HEK293 (cell line): Measurements from ENCODE around the gene ANP32A.

Source experiments
- GLI2 ChIP-seq: fragments of 450-650 bp; formaldehyde crosslinking; IDR thresholded peaks from 2 replicates; pipeline ENCODE4; 2017; ENCODE audit warnings: missing biosample characterization, missing genetic modification characterization, low read depth, borderline replicate concordance
- HOXA7 ChIP-seq: sonication (generic); formaldehyde crosslinking; IDR thresholded peaks from 2 replicates; pipeline ENCODE4 v1.8.1; 2022; ENCODE audit warnings: missing genetic modification reagents, borderline replicate concordance
- HOXC10 ChIP-seq: sonication (generic); formaldehyde crosslinking; IDR thresholded peaks from 2 replicates; pipeline ENCODE4 v1.8.1; 2023; ENCODE audit warnings: mild to moderate bottlenecking, missing genetic modification reagents
- KLF7 ChIP-seq: fragments of 450-650 bp; formaldehyde crosslinking; IDR thresholded peaks from 2 replicates; pipeline ENCODE4 v1.5.1; 2016; ENCODE audit warnings: missing biosample characterization, missing genetic modification characterization, borderline replicate concordance
- SCRT2 ChIP-seq: fragments of 450-650 bp; formaldehyde crosslinking; IDR thresholded peaks from 2 replicates; pipeline ENCODE4 v1.5.1; 2016; ENCODE audit warnings: missing biosample characterization, missing genetic modification characterization
- SETDB1 ChIP-seq: IDR thresholded peaks from one replicate; pipeline ENCODE4 v1.6.1; 2017; ENCODE audit warnings: mild to moderate bottlenecking, low read length, moderate library complexity, mixed read lengths; ENCODE audit not compliant: insufficient read length
- WT1 ChIP-seq: fragments of 450-650 bp; formaldehyde crosslinking; IDR thresholded peaks from 2 replicates; pipeline ENCODE4 v1.5.1; 2016; ENCODE audit warnings: missing biosample characterization, missing genetic modification characterization
- YY1 ChIP-seq: fragments of 450-650 bp; formaldehyde crosslinking; IDR thresholded peaks from 2 replicates; pipeline ENCODE4 v1.5.1; 2018; ENCODE audit warnings: missing biosample characterization, missing genetic modification characterization
- ZBTB17 ChIP-seq: fragments of 450-650 bp; formaldehyde crosslinking; IDR thresholded peaks from 2 replicates; pipeline ENCODE4 v1.5.1; 2016; ENCODE audit warnings: missing biosample characterization, missing genetic modification characterization
- ZFP3 ChIP-seq: fragments of 450-650 bp; formaldehyde crosslinking; IDR thresholded peaks from 2 replicates; pipeline ENCODE4 v1.5.1; 2016; ENCODE audit warnings: low read depth, missing biosample characterization, missing genetic modification characterization
- ZIC2 ChIP-seq: fragments of 450-650 bp; formaldehyde crosslinking; IDR thresholded peaks from 2 replicates; pipeline ENCODE4 v1.5.1; 2016; ENCODE audit warnings: missing biosample characterization, missing genetic modification characterization
- ZNF112 ChIP-seq: fragments of 450-650 bp; formaldehyde crosslinking; IDR thresholded peaks from 2 replicates; pipeline ENCODE4 v1.5.0; 2017; ENCODE audit warnings: missing biosample characterization, missing genetic modification characterization
- ZNF114 ChIP-seq: fragments of 450-650 bp; formaldehyde crosslinking; IDR thresholded peaks from 2 replicates; pipeline ENCODE4 v1.5.0; 2017; ENCODE audit warnings: missing biosample characterization, missing genetic modification characterization
- ZNF169 ChIP-seq: fragments of 450-650 bp; formaldehyde crosslinking; IDR thresholded peaks from 2 replicates; pipeline ENCODE4 v1.5.1; 2016; ENCODE audit warnings: missing biosample characterization, missing genetic modification characterization
- ZNF174 ChIP-seq: fragments of 450-650 bp; formaldehyde crosslinking; IDR thresholded peaks from 2 replicates; pipeline ENCODE4 v1.5.0; 2017; ENCODE audit warnings: missing biosample characterization, mild to moderate bottlenecking, missing genetic modification characterization
- ZNF2 ChIP-seq: fragments of 450-650 bp; formaldehyde crosslinking; IDR thresholded peaks from 2 replicates; pipeline ENCODE4 v1.5.1; 2016; ENCODE audit warnings: missing biosample characterization, missing genetic modification characterization
- ZNF266 ChIP-seq: fragments of 450-650 bp; formaldehyde crosslinking; IDR thresholded peaks from 2 replicates; pipeline ENCODE4 v1.5.1; 2016; ENCODE audit warnings: missing biosample characterization, missing genetic modification characterization, low read depth
- ZNF302 ChIP-seq: fragments of 450-650 bp; formaldehyde crosslinking; IDR thresholded peaks from 2 replicates; pipeline ENCODE4 v1.5.1; 2016; ENCODE audit warnings: missing biosample characterization, missing genetic modification characterization, low read depth
- ZNF324 ChIP-seq: fragments of 450-650 bp; formaldehyde crosslinking; IDR thresholded peaks from 2 replicates; pipeline ENCODE4 v1.5.1; 2016; ENCODE audit warnings: missing biosample characterization, missing genetic modification characterization
- ZNF354C ChIP-seq: fragments of 450-650 bp; formaldehyde crosslinking; IDR thresholded peaks from 2 replicates; pipeline ENCODE4 v1.5.1; 2016; ENCODE audit warnings: missing biosample characterization, missing genetic modification characterization, low read depth, borderline replicate concordance
- ZNF366 ChIP-seq: fragments of 450-650 bp; formaldehyde crosslinking; conservative IDR thresholded peaks from 2 replicates; pipeline ENCODE4 v1.5.1; 2016; ENCODE audit warnings: missing biosample characterization, missing genetic modification characterization
- ZNF501 ChIP-seq: fragments of 450-650 bp; formaldehyde crosslinking; IDR thresholded peaks from 2 replicates; pipeline ENCODE4 v1.5.1; 2016; ENCODE audit warnings: missing biosample characterization, missing genetic modification characterization
- ZNF514 ChIP-seq: fragments of 450-650 bp; formaldehyde crosslinking; IDR thresholded peaks from 2 replicates; pipeline ENCODE4 v1.5.1; 2016; ENCODE audit warnings: missing biosample characterization, missing genetic modification characterization
- ZNF548 ChIP-seq: fragments of 450-650 bp; formaldehyde crosslinking; IDR thresholded peaks from 2 replicates; pipeline ENCODE4 v1.5.1; 2016; ENCODE audit warnings: missing biosample characterization, missing genetic modification characterization
- ZNF555 ChIP-seq: fragments of 450-650 bp; formaldehyde crosslinking; conservative IDR thresholded peaks from 2 replicates; pipeline ENCODE4 v1.5.1; 2017; ENCODE audit warnings: missing biosample characterization, mild to moderate bottlenecking, missing genetic modification characterization, inconsistent platforms
- ZNF558 ChIP-seq: fragments of 450-650 bp; formaldehyde crosslinking; IDR thresholded peaks from 2 replicates; pipeline ENCODE4 v1.5.1; 2016; ENCODE audit warnings: missing biosample characterization, missing genetic modification characterization
- ZNF560 ChIP-seq: fragments of 450-650 bp; formaldehyde crosslinking; IDR thresholded peaks from 2 replicates; pipeline ENCODE4 v1.5.1; 2017; ENCODE audit warnings: missing biosample characterization, missing genetic modification characterization, borderline replicate concordance
- ZNF571 ChIP-seq: fragments of 450-650 bp; formaldehyde crosslinking; IDR thresholded peaks from 2 replicates; pipeline ENCODE4 v1.5.0; 2017; ENCODE audit warnings: missing biosample characterization, missing genetic modification characterization
- ZNF629 ChIP-seq: fragments of 450-650 bp; formaldehyde crosslinking; IDR thresholded peaks from 2 replicates; pipeline ENCODE4 v1.5.1; 2017; ENCODE audit warnings: missing biosample characterization, missing genetic modification characterization
- ZNF660 ChIP-seq: fragments of 450-650 bp; IDR thresholded peaks from 2 replicates; pipeline ENCODE4 v1.5.1; 2018; ENCODE audit warnings: missing biosample characterization, mild to moderate bottlenecking, missing genetic modification characterization
- ZNF664 ChIP-seq: fragments of 450-650 bp; formaldehyde crosslinking; IDR thresholded peaks from 2 replicates; pipeline ENCODE4 v1.5.1; 2016; ENCODE audit warnings: missing biosample characterization, missing genetic modification characterization
- ZNF768 ChIP-seq: fragments of 450-650 bp; formaldehyde crosslinking; IDR thresholded peaks from 2 replicates; pipeline ENCODE4 v1.5.1; 2018; ENCODE audit warnings: missing biosample characterization, mild to moderate bottlenecking, missing genetic modification characterization
- ZNF843 ChIP-seq: fragments of 450-650 bp; formaldehyde crosslinking; IDR thresholded peaks from 2 replicates; pipeline ENCODE4 v1.5.1; 2016; ENCODE audit warnings: missing biosample characterization, missing genetic modification characterization
- TF ChIP-seq, protein P1 (sequence below): fragments of 450-650 bp; formaldehyde crosslinking; IDR thresholded peaks from 2 replicates; pipeline ENCODE4 v1.5.1; 2017; ENCODE audit warnings: missing biosample characterization, missing genetic modification characterization
- TF ChIP-seq, protein P2 (sequence below): fragments of 450-650 bp; formaldehyde crosslinking; IDR thresholded peaks from 2 replicates; pipeline ENCODE4 v1.5.1; 2016; ENCODE audit warnings: missing biosample characterization, missing genetic modification characterization, low read depth
- TF ChIP-seq, protein P3 (sequence below): fragments of 450-650 bp; formaldehyde crosslinking; IDR thresholded peaks from 2 replicates; pipeline ENCODE4 v1.5.1; 2016; ENCODE audit warnings: missing biosample characterization, missing genetic modification characterization
- TF ChIP-seq, protein P4 (sequence below): fragments of 450-650 bp; formaldehyde crosslinking; IDR thresholded peaks from 2 replicates; pipeline ENCODE4 v1.5.1; 2016; ENCODE audit warnings: missing biosample characterization, missing genetic modification characterization

The ANP32A gene

DNA sequence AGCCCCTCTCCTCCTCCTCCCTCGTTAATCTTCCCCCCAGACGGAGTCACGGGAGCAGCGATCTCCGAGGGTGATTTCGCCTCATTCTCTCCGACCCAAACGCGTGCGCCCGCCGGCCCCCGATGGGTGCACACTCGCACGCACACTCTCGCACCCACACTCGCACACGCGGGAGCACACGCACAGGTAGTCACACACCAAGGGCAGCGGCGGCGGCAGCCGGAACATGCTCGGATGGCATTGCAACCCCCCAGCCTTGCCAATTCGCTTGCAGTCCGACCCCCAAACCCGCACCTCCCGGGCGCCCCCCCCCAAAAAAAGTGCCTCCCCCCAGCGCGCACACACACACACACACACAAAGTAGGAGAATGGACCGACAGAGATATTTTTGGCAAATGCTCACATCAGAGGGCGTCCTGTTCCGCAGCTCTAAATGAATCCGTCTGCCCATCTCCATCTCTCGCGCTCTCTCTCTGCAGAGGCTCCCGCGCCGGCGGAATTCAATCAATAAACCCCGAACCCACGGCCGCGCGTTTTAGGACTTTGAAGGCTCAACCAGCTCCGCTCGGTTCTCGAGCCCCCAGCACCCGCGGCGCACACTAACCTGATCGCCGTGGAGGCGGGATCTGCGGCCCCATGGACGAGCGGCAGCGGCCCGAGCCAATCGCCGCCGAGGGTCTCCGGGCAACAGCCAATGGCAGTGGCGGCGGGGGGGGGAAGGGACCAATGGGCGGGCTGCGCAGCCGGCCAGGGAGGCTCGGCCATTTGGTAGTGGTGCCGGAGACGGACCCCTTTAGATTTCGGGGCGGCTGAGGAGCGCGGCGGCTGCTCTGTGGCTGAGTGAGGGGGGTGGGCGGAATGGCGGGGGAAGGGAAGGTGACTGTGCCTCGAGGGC lies at the start of gene ANP32A (continued):
- TF ChIP-seq ZNF768 (tag by site-specific recombination) = no peak
- TF ChIP-seq KLF7 (tag by site-specific recombination) = no peak
- no peak for TF ChIP-seq GLI2 (tag by site-specific recombination)
- TF ChIP-seq ZNF2 (tag by site-specific recombination) = peak; percentile 81; the same call in 1 of the 2 replicates
- TF ChIP-seq ZNF114 (tag by site-specific recombination) = no peak
- TF ChIP-seq ZNF548 (tag by site-specific recombination) = no peak
- TF ChIP-seq ZNF354C (tag by site-specific recombination) = no peak
- TF ChIP-seq, protein P1, sequence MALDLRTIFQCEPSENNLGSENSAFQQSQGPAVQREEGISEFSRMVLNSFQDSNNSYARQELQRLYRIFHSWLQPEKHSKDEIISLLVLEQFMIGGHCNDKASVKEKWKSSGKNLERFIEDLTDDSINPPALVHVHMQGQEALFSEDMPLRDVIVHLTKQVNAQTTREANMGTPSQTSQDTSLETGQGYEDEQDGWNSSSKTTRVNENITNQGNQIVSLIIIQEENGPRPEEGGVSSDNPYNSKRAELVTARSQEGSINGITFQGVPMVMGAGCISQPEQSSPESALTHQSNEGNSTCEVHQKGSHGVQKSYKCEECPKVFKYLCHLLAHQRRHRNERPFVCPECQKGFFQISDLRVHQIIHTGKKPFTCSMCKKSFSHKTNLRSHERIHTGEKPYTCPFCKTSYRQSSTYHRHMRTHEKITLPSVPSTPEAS (tag by site-specific recombination) = peak; percentile 98
- no peak for TF ChIP-seq ZNF169 (tag by site-specific recombination)
- TF ChIP-seq ZNF660 = no peak
- peak; percentile 54; the same call in 1 of the 2 replicates for TF ChIP-seq SCRT2 (tag by site-specific recombination)
- no peak for TF ChIP-seq ZNF174
- no peak for TF ChIP-seq ZNF664
- no peak for TF ChIP-seq ZNF266
- peak; percentile 13; the same call in 1 of the 2 replicates for TF ChIP-seq YY1 (tag by site-specific recombination)
- TF ChIP-seq WT1 (tag by site-specific recombination) = no peak; the same call in 1 of the 2 replicates
- TF ChIP-seq ZFP3 (tag by site-specific recombination) = no peak
- TF ChIP-seq, protein P2, sequence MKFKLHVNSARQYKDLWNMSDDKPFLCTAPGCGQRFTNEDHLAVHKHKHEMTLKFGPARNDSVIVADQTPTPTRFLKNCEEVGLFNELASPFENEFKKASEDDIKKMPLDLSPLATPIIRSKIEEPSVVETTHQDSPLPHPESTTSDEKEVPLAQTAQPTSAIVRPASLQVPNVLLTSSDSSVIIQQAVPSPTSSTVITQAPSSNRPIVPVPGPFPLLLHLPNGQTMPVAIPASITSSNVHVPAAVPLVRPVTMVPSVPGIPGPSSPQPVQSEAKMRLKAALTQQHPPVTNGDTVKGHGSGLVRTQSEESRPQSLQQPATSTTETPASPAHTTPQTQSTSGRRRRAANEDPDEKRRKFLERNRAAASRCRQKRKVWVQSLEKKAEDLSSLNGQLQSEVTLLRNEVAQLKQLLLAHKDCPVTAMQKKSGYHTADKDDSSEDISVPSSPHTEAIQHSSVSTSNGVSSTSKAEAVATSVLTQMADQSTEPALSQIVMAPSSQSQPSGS (tag by site-specific recombination) = no peak
- peak; percentile 91 for TF ChIP-seq ZBTB17
- TF ChIP-seq, protein P3, sequence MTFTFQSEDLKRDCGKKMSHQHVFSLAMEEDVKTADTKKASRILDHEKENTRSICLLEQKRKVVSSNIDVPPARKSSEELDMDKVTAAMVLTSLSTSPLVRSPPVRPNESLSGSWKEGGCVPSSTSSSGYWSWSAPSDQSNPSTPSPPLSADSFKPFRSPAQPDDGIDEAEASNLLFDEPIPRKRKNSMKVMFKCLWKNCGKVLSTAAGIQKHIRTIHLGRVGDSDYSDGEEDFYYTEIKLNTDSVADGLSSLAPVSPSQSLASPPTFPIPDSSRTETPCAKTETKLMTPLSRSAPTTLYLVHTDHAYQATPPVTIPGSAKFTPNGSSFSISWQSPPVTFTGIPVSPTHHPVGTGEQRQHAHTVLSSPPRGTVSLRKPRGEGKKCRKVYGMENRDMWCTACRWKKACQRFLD (tag by site-specific recombination) = no peak
- no peak for TF ChIP-seq ZNF302 (tag by site-specific recombination)
- TF ChIP-seq HOXA7 (CRISPR knock-in tag) = no peak
- TF ChIP-seq HOXC10 (CRISPR knock-in tag) = no peak
- TF ChIP-seq ZNF571 (tag by site-specific recombination) = no peak
- no peak; the same call in 1 of the 2 replicates for TF ChIP-seq ZNF558 (tag by site-specific recombination)
- peak; percentile 13; the same call in 1 of the 2 replicates for TF ChIP-seq ZNF324 (tag by site-specific recombination)
- TF ChIP-seq ZNF843 = no peak; the same call in 1 of the 2 replicates
- no peak for TF ChIP-seq ZNF555 (tag by site-specific recombination)
- no peak for TF ChIP-seq ZNF560 (tag by site-specific recombination)
- peak; percentile 14; the same call in 1 of the 2 replicates for TF ChIP-seq ZNF366 (tag by site-specific recombination)
- TF ChIP-seq ZNF514 (tag by site-specific recombination) = no peak
- no peak; the same call in 1 of the 2 replicates for TF ChIP-seq ZIC2 (tag by site-specific recombination)
- TF ChIP-seq ZNF501 (tag by site-specific recombination) = peak; percentile 56; the same call in 1 of the 2 replicates
- no peak for TF ChIP-seq ZNF112 (tag by site-specific recombination)
- TF ChIP-seq, protein P4, sequence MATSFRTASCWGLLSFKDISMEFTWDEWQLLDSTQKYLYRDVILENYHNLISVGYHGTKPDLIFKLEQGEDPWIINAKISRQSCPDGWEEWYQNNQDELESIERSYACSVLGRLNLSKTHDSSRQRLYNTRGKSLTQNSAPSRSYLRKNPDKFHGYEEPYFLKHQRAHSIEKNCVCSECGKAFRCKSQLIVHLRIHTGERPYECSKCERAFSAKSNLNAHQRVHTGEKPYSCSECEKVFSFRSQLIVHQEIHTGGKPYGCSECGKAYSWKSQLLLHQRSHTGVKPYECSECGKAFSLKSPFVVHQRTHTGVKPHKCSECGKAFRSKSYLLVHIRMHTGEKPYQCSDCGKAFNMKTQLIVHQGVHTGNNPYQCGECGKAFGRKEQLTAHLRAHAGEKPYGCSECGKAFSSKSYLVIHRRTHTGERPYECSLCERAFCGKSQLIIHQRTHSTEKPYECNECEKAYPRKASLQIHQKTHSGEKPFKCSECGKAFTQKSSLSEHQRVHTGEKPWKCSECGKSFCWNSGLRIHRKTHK (tag by site-specific recombination) = no peak
- TF ChIP-seq ZNF629 (tag by site-specific recombination) = peak; percentile 52
- no peak for TF ChIP-seq SETDB1
